ENCODE measurements around the gene CRB2.

CRB2 gene

DNA sequence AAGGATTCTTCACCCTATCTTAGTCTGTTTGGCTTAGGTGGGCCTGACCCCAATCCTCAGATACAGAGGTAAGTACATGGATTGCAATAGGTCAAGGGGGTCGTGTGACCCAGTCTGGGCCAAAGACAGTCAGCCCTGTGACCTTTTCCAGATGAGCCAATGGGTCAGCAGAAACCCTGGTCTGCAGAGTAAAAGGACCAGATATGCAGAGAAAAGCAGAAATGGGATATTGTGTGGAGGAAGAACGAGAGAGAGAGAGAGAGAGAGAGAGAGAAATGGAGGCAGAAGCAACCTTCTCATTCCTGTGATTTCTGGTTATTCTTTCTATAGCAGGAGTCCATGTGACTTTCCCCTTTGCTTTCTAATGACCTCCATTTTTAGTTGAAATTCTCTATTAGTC is 40.4 kb upstream of the CRB2 start:
- TF ChIP-seq CTCF (conservative IDR thresholded peaks at IDR 0.05; ENCODE audit: control insufficient read depth, insufficient read depth, low read depth, low read length) = no peak
- DNase-seq (ENCODE audit: low read depth) = no peak

GRCh38 chr9:123316053-123316718 is 39.8 kb upstream of the CRB2 start:
- TF ChIP-seq CTCF (conservative IDR thresholded peaks at IDR 0.05; ENCODE audit: control insufficient read depth, insufficient read depth, low read depth, low read length) = no peak
- no peak overlapping the region for H3K4me3 ChIP-seq (ENCODE audit: control insufficient read depth, low read depth, low read length)
- DNase-seq (ENCODE audit: low read depth) = no peak

More for the DNA sequence above, 40.4 kb upstream of the CRB2 start:
- H3K4me3 ChIP-seq (ENCODE audit: control insufficient read depth, low read depth, low read length) = no peak overlapping the region

GRCh38 chr9:123318202-123318601 is 37.8 kb upstream of the CRB2 start:
- no peak for TF ChIP-seq CTCF (conservative IDR thresholded peaks at IDR 0.05; ENCODE audit: control insufficient read depth, insufficient read depth, low read depth, low read length)
- H3K4me3 ChIP-seq (ENCODE audit: control insufficient read depth, low read depth, low read length) = no peak overlapping the region
- DNase-seq (ENCODE audit: low read depth) = no peak

- TF ChIP-seq CTCF (conservative IDR thresholded peaks at IDR 0.05; ENCODE audit: control insufficient read depth, insufficient read depth, low read depth, low read length) = no peak
- no peak for DNase-seq (ENCODE audit: low read depth)
- no peak overlapping the region for H3K4me3 ChIP-seq (ENCODE audit: control insufficient read depth, low read depth, low read length)
Measured at GRCh38 chr9:123318961-123319421, 37.0 kb upstream of the CRB2 start.

GRCh38 chr9:123319541-123320339 is 36.3 kb upstream of the CRB2 start:
- TF ChIP-seq CTCF (conservative IDR thresholded peaks at IDR 0.05; ENCODE audit: control insufficient read depth, insufficient read depth, low read depth, low read length) = no peak
- no peak for DNase-seq (ENCODE audit: low read depth)
- H3K4me3 ChIP-seq (ENCODE audit: control insufficient read depth, low read depth, low read length) = no peak overlapping the region

DNA sequence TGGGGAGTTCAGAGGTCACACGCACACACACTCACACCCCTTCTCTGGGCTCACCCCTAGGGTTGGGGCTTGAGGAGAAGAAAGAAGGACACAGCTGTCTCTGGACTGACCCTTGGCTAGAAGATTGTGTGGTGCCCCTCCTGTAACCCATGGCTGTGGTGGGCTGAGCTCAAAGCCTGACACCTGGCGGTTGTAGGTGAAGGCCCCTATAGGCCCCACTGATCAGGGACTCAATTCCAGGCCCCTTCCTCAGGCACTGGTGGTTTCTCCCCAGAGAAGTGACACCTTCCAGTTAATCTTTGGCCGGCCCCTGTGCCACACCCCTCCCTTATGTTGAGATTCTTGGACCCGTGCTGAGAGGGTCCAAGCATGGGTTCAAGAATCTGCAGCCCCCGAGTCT is 35.2 kb upstream of the CRB2 start:
- H3K4me3 ChIP-seq (ENCODE audit: control insufficient read depth, low read depth, low read length) = no peak overlapping the region
- DNase-seq (ENCODE audit: low read depth) = no peak
- no peak for TF ChIP-seq CTCF (conservative IDR thresholded peaks at IDR 0.05; ENCODE audit: control insufficient read depth, insufficient read depth, low read depth, low read length)

Measured in fibroblast of mammary gland (primary cell).